Activated naive CD4-positive, alpha-beta T cell treated with anti-CD3 and anti-CD28 coated beads, Interleukin-2, amount 10 ng/mL, durations not matched to agents 7 days and 5 days (primary cell): ENCODE measurements around the gene TLX1.

Experiments used
- CTCF ChIA-PET: fragments of 350-600 bp; sonication (Branson Sonifier 250); formaldehyde crosslinking; loops from one replicate; lab custom pipeline; 2021; ENCODE audit warnings: antibody characterized with exemption; lab: Charles Lee
- DNase-seq: peaks from one replicate; pipeline ENCODE4 v3.0.0-alpha.2; 2020
- H3K27ac Mint-ChIP-seq: one replicate; pipeline ENCODE4 v1.8.0; 2021; ENCODE audit warnings: mild to moderate bottlenecking, moderate library complexity, mixed read lengths
- H3K27me3 Mint-ChIP-seq: one replicate; pipeline ENCODE4 v1.8.0; 2021; ENCODE audit warnings: mild to moderate bottlenecking, mixed read lengths
- H3K36me3 Mint-ChIP-seq: one replicate; pipeline ENCODE4 v1.8.0; 2021; ENCODE audit warnings: mixed read lengths
- H3K4me1 Mint-ChIP-seq: one replicate; pipeline ENCODE4 v1.8.0; 2021; ENCODE audit warnings: mixed read lengths
- H3K4me3 Mint-ChIP-seq: one replicate; pipeline ENCODE4 v1.8.0; 2021; ENCODE audit warnings: mild to moderate bottlenecking, moderate library complexity, mixed read lengths
- H3K9me3 Mint-ChIP-seq: one replicate; pipeline ENCODE4 v1.8.0; 2021; ENCODE audit warnings: mixed read lengths

The TLX1 gene

GRCh38 chr10:101120884-101121653 lies 10.0 kb upstream of the TLX1 start:
- Mint-ChIP-seq H3K27me3 (peaks cover 91% of the 10 kb centered on the region), H3K9me3 (no peaks in the 10 kb centered on the region), H3K27ac (peak overlapping the region; percentile 71), H3K4me3 (peak overlapping the region; percentile 86), H3K36me3 (no peaks in the 10 kb centered on the region), H3K4me1 (peaks cover 28% of the 10 kb centered on the region)
- CTCF ChIA-PET, result interaction anchor here (1.0 to 3.4 kb wide), 2 partner anchors 10 to 21 kb away, joined by 3 to 18 read pairs; partner anchors contain the start of gene TLX1
- DNase-seq, result peak; percentile 58

GRCh38 chr10:101121654-101122031 lies 9.5 kb upstream of the TLX1 start:
- Mint-ChIP-seq H3K9me3 (no peaks in the 10 kb centered on the region), H3K27me3 (peaks cover 91% of the 10 kb centered on the region), H3K36me3 (no peaks in the 10 kb centered on the region), H3K27ac (no peak overlapping the region), H3K4me3 (no peak overlapping the region), H3K4me1 (peaks cover 28% of the 10 kb centered on the region)
- no peak for DNase-seq
- CTCF ChIA-PET, result interaction anchor here (1.0 to 3.4 kb wide), 2 partner anchors 10 to 20 kb away, joined by 3 to 18 read pairs; partner anchors contain the start of gene TLX1

- Mint-ChIP-seq H3K27me3 (peaks cover 92% of the 10 kb centered on the region), H3K27ac (no peak overlapping the region), H3K36me3 (no peaks in the 10 kb centered on the region), H3K4me3 (peak overlapping the region; percentile 31), H3K9me3 (no peaks in the 10 kb centered on the region), H3K4me1 (peaks cover 28% of the 10 kb centered on the region)
- no peak for DNase-seq
- CTCF ChIA-PET, result interaction anchor here (3.4 kb wide), 1 partner anchor 19 kb away, joined by 18 read pairs; no protein-coding TSS in a partner anchor
Measured at GRCh38 chr10:101122270-101123084, 8.6 kb upstream of the TLX1 start.

GRCh38 chr10:101123085-101123814 lies 7.8 kb upstream of the TLX1 start:
- CTCF ChIA-PET, result interaction anchor here (3.4 to 5.6 kb wide), 2 partner anchors 18 to 27 kb away, joined by 18 to 23 read pairs; no protein-coding TSS in a partner anchor

GRCh38 chr10:101123815-101124617 lies 7.1 kb upstream of the TLX1 start:
- DNase-seq, result no peak
- peak overlapping the region; percentile 0 for H3K4me3 Mint-ChIP-seq
- H3K36me3 Mint-ChIP-seq, result no peaks in the 10 kb centered on the region
- no peak overlapping the region for H3K27ac Mint-ChIP-seq
- peaks cover 98% of the 10 kb centered on the region for H3K27me3 Mint-ChIP-seq
- CTCF ChIA-PET, result interaction anchor here (0.6 to 5.6 kb wide), 3 partner anchors 18 to 40 kb away, joined by 3 to 23 read pairs (median 18); no protein-coding TSS in a partner anchor
- peaks cover 28% of the 10 kb centered on the region for H3K4me1 Mint-ChIP-seq
- no peaks in the 10 kb centered on the region for H3K9me3 Mint-ChIP-seq

More at GRCh38 chr10:101123085-101123814, 7.8 kb upstream of the TLX1 start:
- DNase-seq, result no peak
- no peaks in the 10 kb centered on the region for H3K36me3 Mint-ChIP-seq
- peaks cover 97% of the 10 kb centered on the region for H3K27me3 Mint-ChIP-seq
- peak overlapping the region; percentile 0 for H3K4me3 Mint-ChIP-seq
- H3K9me3 Mint-ChIP-seq, result no peaks in the 10 kb centered on the region
- H3K4me1 Mint-ChIP-seq, result peaks cover 28% of the 10 kb centered on the region
- no peak overlapping the region for H3K27ac Mint-ChIP-seq

- Mint-ChIP-seq H3K36me3 (no peaks in the 10 kb centered on the region), H3K27ac (no peak overlapping the region), H3K9me3 (no peaks in the 10 kb centered on the region), H3K4me1 (peaks cover 28% of the 10 kb centered on the region), H3K27me3 (peaks cover 98% of the 10 kb centered on the region), H3K4me3 (no peak overlapping the region)
- CTCF ChIA-PET, result interaction anchor here (3.6 to 5.6 kb wide), 2 partner anchors 17 to 28 kb away, joined by 23 to 25 read pairs; no protein-coding TSS in a partner anchor
- no peak for DNase-seq
Measured at GRCh38 chr10:101124933-101125332, 6.2 kb upstream of the TLX1 start.

- H3K4me3 Mint-ChIP-seq, result no peak overlapping the region
- peaks cover 100% of the 10 kb centered on the region for H3K27me3 Mint-ChIP-seq
- DNase-seq, result no peak
- H3K36me3 Mint-ChIP-seq, result no peaks in the 10 kb centered on the region
- H3K4me1 Mint-ChIP-seq, result peaks cover 18% of the 10 kb centered on the region
- H3K27ac Mint-ChIP-seq, result no peak overlapping the region
- H3K9me3 Mint-ChIP-seq, result no peaks in the 10 kb centered on the region
- CTCF ChIA-PET, result interaction anchor here (3.6 to 5.6 kb wide), 2 partner anchors 15 to 30 kb away, joined by 23 to 25 read pairs; no protein-coding TSS in a partner anchor
Measured at GRCh38 chr10:101126684-101127628, 4.1 kb upstream of the TLX1 start.

GRCh38 chr10:101130141-101130540 lies 959 bp upstream of the TLX1 start:
- peaks cover 19% of the 10 kb centered on the region for H3K4me1 Mint-ChIP-seq
- no peak overlapping the region for H3K27ac Mint-ChIP-seq
- peaks cover 100% of the 10 kb centered on the region for H3K27me3 Mint-ChIP-seq
- no peak overlapping the region for H3K4me3 Mint-ChIP-seq
- CTCF ChIA-PET, result interaction anchor here (1.2 kb wide), 1 partner anchor 35 kb away, joined by 3 read pairs; no protein-coding TSS in a partner anchor
- peaks cover 3% of the 10 kb centered on the region for H3K36me3 Mint-ChIP-seq
- no peak for DNase-seq
- H3K9me3 Mint-ChIP-seq, result no peaks in the 10 kb centered on the region

GRCh38 chr10:101131962-101132635 lies 999 bp downstream of the TLX1 start:
- CTCF ChIA-PET, result interaction anchor here (2.6 kb wide), 1 partner anchor 10 kb away, joined by 12 read pairs; no protein-coding TSS in a partner anchor
- peaks cover 100% of the 10 kb centered on the region for H3K27me3 Mint-ChIP-seq
- DNase-seq, result no peak
- H3K9me3 Mint-ChIP-seq, result no peaks in the 10 kb centered on the region
- peak overlapping the region; percentile 55 for H3K27ac Mint-ChIP-seq
- peaks cover 23% of the 10 kb centered on the region for H3K4me1 Mint-ChIP-seq
- peaks cover 3% of the 10 kb centered on the region for H3K36me3 Mint-ChIP-seq
- H3K4me3 Mint-ChIP-seq, result no peak overlapping the region

- H3K36me3 Mint-ChIP-seq, result peaks cover 3% of the 10 kb centered on the region
- H3K4me3 Mint-ChIP-seq, result no peak overlapping the region
- H3K4me1 Mint-ChIP-seq, result peaks cover 23% of the 10 kb centered on the region
- H3K27ac Mint-ChIP-seq, result peak overlapping the region; percentile 55
- H3K9me3 Mint-ChIP-seq, result no peaks in the 10 kb centered on the region
- H3K27me3 Mint-ChIP-seq, result peaks cover 100% of the 10 kb centered on the region
- CTCF ChIA-PET, result interaction anchor here (1.2 to 2.6 kb wide), 2 partner anchors 9 to 17 kb away, joined by 3 to 12 read pairs; no protein-coding TSS in a partner anchor
- DNase-seq, result no peak
Measured at GRCh38 chr10:101132636-101133473, 1.8 kb downstream of the TLX1 start.
